Inferior parietal cortex (tissue), 1 donor: ENCODE measurements around the gene PHKA1.
"Not testable (repeated sequence)": the region's sequence is repeated elsewhere in the genome, so short reads cannot be mapped to it uniquely, and the experiment has no call there.

Source experiments
- DNase-seq: peaks from one replicate; pipeline ENCODE4 v3.0.0-alpha.2; 2016; ENCODE audit errors: extremely low spot score

The PHKA1 gene

DNA sequence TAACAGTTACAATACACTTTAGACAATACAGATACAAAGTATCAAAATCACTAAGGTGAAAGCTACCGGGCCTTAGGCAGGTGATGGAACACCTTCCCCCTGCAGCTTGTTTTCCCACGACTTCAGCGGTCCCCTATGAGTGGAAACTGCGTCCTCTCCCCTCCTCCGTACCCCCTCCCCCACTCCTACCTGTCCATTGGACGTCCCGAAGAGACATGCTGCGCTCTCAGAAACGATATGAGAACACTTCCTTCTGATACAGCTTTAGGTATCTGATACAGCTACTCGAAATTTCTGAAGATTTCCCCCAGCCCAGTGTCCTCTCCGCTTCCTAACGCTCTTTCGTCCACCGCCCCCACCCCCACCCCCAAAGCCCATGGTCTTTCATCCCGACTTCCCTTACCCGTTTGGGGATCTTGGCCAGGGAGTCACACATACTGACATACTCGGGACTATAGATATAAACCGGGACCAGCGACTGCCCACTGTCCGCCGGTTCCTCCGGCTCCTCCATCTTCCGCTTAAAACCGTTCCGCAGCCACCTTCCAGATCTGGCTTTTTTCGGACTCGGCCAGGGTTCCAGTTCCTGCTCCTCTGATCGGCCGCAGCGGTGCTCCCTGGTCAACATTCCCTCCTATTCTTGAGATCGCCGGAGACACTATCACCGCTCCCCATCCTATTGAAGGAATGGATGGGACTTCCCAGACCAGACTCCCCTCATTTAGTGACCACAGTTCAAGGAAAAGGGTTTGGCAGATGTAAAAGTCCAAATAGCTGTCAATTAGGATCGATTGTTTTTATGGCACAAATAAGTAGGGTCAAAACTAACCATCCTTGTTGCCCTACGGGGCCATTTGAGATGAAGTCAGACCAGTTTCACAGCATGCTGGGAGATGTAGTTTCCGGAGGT, 141.6 kb downstream of the PHKA1 start, which contains the start of gene HDAC8:
Gene HDAC8, minus strand, starts transcription at position 596 of the 910 bp plus-strand sequence. Its CDS starts 82 bp downstream, at position 514.
- DNase-seq, result peak; percentile 83

DNA sequence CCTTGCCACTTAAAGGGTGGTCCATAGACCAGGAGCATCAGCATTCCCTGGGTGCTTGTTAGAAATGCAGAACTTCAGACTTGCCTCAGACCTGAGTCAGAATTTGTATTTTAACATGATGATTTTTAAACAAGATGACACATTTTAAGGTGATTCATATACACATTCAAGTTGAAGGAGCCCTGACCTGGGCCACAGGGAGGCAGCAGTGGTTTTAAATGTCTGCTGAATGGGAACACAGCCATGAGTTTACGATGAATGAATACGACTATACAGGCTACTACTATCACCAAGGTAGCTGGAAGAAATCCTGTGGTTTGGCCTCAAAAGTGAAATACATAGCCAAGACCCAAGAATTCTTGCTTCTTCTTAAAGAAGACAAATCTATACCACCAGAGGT, 144.3 kb downstream of the PHKA1 start:
- no peak for DNase-seq

DNA sequence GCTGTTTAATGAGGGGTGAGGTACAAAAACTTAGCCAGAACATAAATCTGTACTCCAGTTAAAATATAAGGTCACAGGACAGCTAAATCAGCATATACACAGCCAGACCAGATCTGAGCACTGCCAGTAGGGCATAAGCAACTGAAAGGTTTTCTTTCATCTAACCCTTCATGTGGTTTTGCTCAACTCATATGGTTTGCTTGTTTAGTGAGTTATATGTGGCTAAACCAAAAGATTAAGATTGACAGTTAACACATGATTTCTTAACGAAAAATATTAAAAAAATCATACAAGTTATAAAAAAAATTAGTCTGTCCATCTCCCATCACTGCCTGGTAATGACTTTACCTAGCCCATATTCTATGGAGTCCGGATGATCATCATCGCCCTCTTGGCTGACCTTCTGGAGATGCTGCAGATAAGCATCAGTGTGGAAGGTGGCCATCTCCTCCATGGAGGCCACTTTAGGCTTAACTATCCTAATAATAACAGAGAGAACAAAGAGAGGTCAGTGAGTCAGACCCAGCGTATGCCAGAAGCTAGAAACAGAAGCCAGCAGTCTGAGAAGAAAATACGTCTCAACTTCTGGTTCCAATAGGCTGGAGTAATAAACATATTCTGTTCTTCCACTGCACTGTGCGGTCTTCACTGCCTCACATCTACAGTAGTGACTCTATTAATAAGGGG, 145.6 kb downstream of the PHKA1 start:
- no peak for DNase-seq

DNA sequence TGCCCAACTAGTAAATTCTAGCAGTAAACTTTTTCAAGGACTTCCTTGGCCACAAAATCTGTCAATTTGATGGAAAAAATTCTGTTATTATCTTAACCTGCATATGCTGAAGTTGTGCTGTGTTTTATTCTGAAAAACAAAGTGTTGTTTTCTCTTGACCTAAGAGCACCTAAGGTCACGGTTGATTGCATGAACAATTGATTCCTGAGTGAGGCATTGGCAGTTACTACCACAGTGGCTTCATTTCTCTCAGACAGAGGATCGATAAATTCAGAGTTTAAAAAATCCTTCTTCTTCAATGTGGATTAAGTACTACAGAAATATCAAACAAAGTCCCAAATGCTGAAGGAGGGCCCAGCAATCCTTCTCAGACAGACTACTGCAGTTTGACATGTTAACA, 147.7 kb downstream of the PHKA1 start:
- DNase-seq, result no peak

DNA sequence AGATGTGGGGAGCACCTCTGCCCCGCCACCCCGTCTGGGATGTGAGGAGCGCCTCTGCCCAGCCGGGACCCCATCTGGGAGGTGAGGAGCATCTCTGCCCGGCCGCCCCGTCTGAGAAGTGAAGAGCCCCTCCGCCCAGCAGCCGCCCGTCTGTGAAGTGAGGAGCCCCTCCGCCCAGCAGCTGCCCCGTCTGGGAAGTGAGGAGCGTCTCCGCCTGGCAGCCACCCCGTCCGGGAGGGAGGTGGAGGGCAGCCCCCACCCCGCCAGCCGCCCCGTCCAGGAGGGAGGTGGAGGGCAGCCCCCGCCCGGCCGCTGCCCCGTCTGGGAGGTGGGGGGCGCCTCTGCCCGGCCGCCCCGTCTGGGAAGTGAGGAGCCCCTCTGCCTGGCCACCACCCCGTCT, 154.5 kb downstream of the PHKA1 start:
- not testable (repeated sequence) for DNase-seq

DNA sequence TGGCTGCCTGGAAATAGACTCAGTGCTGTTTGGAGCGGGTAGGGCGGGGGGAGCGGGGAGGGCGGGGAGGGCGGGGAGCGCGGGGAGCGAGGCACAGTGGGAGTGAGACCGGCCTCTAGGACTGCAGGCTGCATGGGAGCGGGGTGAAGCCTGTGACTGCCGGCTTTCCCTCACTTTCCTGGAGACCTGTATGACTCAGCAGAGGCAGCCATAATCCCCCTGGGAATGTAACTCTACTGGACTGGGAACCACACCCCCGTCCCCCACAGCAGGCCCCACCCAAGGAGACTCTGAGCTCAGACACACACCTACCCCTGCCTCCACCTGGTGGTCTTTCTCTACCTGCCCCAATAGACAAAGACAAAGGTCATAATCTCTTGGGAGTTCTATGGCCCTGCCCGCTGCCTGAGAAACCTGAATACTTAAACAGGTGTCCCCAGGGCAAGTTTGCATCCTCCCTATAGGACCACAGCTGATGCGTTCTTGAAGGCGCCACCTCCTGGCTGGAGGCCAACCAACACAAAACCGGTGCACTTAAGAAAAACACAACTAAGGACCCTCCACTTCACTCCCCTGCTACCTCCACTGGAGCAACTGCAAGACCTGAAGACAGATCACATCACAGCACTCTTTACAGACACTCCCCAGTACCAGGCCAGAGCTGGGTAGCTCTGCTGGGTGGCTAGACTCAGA, 159.5 kb downstream of the PHKA1 start:
- no peak for DNase-seq

DNA sequence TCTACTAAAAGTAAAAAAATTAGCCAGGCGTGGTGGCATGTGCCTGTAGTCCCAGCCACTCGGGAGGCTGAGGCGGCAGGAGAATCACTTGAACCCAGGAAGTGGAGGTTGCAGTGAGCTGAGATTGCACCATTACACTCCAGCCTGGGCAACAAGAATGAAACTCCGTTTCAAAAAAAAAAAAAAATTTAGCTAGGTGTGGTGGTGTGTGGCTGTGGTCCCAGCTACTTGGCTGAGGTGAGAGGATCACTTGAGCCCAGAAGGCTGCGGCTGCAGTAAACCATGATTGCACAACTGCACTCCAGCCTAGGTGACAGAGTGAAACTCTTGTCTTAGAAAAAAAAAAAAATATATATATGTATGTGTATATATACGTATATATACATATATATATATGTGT, 161.7 kb downstream of the PHKA1 start:
- DNase-seq, result not testable (repeated sequence)

DNA sequence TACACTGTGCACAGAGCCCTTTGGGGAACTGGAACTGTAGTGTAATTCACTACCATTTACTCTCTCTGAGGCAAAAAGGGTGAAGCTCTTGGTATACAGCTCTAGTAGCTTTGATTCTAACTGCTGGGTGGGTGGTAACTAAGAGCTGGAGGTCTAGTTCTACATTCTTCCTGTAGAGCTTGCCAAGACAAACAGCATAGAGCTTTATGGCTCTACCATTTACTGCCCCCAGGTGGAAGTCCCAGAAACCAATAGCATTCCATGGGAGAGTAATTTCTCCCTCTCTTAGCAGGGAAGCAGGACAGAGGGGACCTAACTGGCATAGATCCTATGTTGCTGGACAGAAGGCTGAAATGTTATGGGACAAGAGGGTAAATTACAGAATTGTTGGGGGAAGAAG, 168.1 kb downstream of the PHKA1 start:
- no peak for DNase-seq

DNA sequence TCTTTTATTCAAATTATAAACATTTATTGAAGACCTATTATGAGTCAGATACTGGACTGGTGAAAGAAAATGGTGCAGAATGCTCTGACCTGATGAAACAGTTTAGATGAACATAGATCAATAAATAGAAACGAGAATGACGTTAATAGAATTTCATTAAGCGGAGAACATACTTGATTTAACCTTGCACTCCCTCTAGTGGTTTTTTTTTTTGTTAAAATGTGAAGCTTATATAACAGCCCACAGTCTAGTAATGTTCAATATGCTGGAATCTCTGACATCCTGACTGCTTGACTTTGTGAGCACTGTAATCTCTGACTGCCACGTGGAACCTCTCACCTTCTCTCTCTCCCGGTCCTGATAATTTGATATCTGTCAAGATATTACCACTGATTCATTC, 173.8 kb downstream of the PHKA1 start:
- DNase-seq, result peak; percentile 47

DNA sequence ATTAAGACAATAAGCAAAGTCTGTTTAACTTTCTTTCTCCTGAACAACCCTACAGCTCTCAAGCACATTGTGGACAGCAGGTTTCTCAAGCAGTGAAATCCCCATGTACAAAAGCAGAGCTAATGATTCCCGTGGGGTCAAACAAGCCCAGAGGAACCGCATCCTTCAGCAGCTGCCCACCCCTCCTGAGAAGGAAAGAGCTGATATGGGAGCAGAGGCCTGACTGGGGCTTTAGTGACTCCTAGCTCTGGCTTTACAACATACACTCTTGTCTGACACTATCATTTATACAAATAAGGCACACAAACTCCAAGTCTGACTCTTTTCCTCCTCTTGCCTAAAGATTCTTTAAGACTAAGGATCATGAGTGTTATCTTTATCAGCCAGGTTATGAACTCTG, 174.3 kb downstream of the PHKA1 start:
- DNase-seq, result no peak

DNA sequence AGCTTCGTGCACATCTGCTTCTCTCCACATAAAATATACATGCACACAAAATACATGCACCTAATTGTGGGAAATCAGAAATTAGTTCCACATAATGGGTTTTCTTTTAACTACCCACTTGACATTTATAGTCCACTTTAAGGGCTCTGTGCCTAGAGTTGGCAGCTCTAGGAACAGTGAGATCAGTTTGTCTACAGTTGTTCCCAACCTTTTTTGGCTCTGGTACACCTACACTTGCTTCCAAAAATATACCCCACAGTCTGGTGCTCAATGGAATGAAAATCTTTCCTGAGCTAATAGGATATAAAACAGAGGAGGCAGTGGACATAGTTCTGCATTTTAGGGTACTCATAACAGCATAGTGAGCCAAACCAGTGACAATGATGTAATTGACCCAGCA, 177.6 kb downstream of the PHKA1 start:
- peak; percentile 25 for DNase-seq

DNA sequence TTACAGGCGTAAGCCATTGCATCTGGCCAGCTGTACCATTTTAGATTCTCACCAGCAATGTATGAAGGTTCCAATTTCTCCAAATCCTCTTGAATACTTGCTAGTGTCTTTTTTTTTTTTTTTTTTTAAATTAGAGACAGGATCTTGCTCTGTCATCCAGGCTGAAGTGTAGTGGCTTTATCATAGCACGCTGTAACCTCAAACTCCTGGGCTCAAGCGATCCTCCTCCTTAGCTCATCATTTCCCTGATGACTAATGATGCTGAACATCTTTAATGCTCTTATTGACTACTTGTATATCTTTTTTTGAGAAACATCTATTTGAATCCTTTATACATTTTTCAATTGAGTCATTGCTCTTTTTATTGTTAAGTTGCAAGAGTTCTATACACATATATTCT, 181.7 kb downstream of the PHKA1 start:
- DNase-seq, result no peak
